Dendritic cell treated with granulocyte-macrophage colony-stimulating factor and Interleukin-4, amounts not matched to agents 40 ng/mL and 50 ng/mL, for 4 days (primary cell): ENCODE measurements around the gene KNDC1.
"Not testable (repeated sequence)": the region's sequence is repeated elsewhere in the genome, so short reads cannot be mapped to it uniquely, and the experiment has no call there.

ENCODE experiments used
- H3K27ac Mint-ChIP-seq: one replicate; pipeline ENCODE4 v1.8.0; 2022; ENCODE audit warnings: mild to moderate bottlenecking, mixed read lengths
- H3K27me3 Mint-ChIP-seq: one replicate; pipeline ENCODE4 v1.8.0; 2022; ENCODE audit warnings: mild to moderate bottlenecking, mixed read lengths
- H3K36me3 Mint-ChIP-seq: one replicate; pipeline ENCODE4 v1.8.0; 2022; ENCODE audit warnings: low read depth, mixed read lengths
- H3K4me1 Mint-ChIP-seq: one replicate; pipeline ENCODE4 v1.8.0; 2022; ENCODE audit warnings: low read depth, mixed read lengths
- H3K4me3 Mint-ChIP-seq: one replicate; pipeline ENCODE4 v1.8.0; 2022; ENCODE audit warnings: mild to moderate bottlenecking, moderate library complexity, mixed read lengths
- H3K9me3 Mint-ChIP-seq: one replicate; pipeline ENCODE4 v1.8.0; 2022; ENCODE audit warnings: mixed read lengths
- intact Hi-C: fragments of 100-400 bp; cut with micrococcal nuclease; formaldehyde crosslinking; loops from one replicate; pipeline ENCODE4 v1.15.0; 2022

Gene KNDC1

GRCh38 chr10:133159950-133160825 is at the start of gene KNDC1:
KNDC1 (plus strand) TSS chr10:133160219; CDS start chr10:133160468, 249 bp downstream.
- Mint-ChIP-seq H3K27ac (no peak within 1 kb of the TSS), H3K27me3 (peaks cover 59% of the 10 kb centered on the region), H3K4me3 (no peak within 1 kb of the TSS), H3K36me3 (no peaks in the 10 kb centered on the region), H3K4me1 (no peaks in the 10 kb centered on the region), H3K9me3 (no peaks in the 10 kb centered on the region)
- intact Hi-C loops: no loop called here

DNA sequence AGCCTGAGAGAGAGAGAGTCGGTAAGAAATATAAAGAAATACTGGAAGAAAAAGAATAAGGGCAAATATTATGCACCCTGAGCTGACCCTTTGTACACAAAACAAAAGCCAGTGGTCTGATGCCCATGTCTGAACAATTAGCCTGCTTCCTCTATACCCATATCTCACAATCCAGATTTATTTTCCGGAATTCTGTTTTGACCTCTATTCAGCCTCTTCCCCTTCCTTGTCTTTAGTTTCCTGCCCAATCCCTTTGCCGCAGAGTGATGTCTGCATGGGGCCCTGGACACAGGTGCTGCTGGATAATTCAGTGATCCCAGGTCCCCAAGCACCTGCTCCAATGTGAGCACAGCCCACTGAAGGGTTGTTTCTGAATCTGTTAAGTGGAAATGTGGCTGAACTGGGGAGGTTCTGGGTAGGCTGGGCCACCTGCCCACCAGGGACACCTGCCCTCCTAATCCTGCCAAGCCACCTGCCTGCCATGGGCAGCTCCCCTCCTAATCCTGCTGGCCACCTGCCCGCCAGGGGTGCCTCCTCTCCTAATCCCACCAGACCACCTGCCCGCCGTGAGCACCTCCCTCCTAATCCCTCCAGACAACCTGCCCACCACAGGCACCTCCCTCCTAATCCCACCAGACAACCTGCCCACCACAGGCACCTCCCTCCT is 49.3 kb upstream of the KNDC1 start:
- no peak overlapping the region for H3K27ac Mint-ChIP-seq
- no peaks in the 10 kb centered on the region for H3K36me3 Mint-ChIP-seq
- intact Hi-C loops: no loop called here
- H3K4me1 Mint-ChIP-seq: no peaks in the 10 kb centered on the region
- peaks cover 14% of the 10 kb centered on the region for H3K27me3 Mint-ChIP-seq
- H3K4me3 Mint-ChIP-seq: no peak overlapping the region
- H3K9me3 Mint-ChIP-seq: peaks cover 40% of the 10 kb centered on the region

DNA sequence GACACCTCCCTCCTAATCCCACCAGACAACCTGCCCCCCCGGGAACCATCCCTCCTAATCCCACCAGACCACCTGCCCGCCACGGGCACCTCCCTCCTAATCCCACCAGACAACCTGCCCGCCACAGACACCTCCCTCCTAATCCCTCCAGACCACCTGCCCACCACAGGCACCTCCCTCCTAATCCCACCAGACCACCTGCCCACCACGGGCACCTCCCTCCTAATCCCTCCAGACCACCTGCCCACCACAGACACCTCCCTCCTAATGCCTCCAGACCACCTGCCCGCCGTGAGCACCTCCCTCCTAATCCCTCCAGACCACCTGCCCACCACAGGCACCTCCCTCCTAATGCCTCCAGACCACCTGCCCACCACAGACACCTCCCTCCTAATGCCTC is 48.4 kb upstream of the KNDC1 start:
- H3K27me3 Mint-ChIP-seq: peaks cover 14% of the 10 kb centered on the region
- H3K36me3 Mint-ChIP-seq, H3K4me3 Mint-ChIP-seq, intact Hi-C loops, H3K27ac Mint-ChIP-seq, H3K4me1 Mint-ChIP-seq: not testable (repeated sequence)
- peaks cover 38% of the 10 kb centered on the region for H3K9me3 Mint-ChIP-seq

- H3K27me3 Mint-ChIP-seq: peaks cover 14% of the 10 kb centered on the region
- H3K27ac Mint-ChIP-seq: no peak overlapping the region
- no peak overlapping the region for H3K4me3 Mint-ChIP-seq
- H3K4me1 Mint-ChIP-seq: no peaks in the 10 kb centered on the region
- intact Hi-C loops: no loop called here
- no peaks in the 10 kb centered on the region for H3K36me3 Mint-ChIP-seq
- H3K9me3 Mint-ChIP-seq: peaks cover 26% of the 10 kb centered on the region
Observed at GRCh38 chr10:133113146-133113830, 46.7 kb upstream of the KNDC1 start.

DNA sequence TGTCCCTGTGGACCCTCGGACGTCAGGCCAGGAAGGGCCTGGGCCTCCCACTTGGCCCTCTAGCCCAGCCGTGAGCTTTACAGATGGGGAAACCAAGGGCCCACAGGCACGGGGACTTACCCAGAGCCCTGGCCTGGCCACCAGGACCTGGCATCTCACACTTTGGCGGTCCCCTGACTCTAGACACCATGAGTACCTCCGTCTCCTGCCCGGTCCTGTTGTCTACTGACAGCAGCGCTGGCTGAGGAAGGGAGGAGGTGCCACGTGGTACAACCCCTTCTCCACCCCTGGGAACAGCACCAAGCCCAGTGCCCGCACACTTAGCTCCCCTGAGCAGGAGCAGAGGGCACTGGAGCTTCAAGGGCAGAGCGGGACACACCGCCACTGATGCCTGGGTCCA is 46.2 kb upstream of the KNDC1 start:
- intact Hi-C loops: no loop called here
- Mint-ChIP-seq H3K36me3 (no peaks in the 10 kb centered on the region), H3K9me3 (peaks cover 26% of the 10 kb centered on the region), H3K4me1 (no peaks in the 10 kb centered on the region), H3K4me3 (no peak overlapping the region), H3K27ac (no peak overlapping the region), H3K27me3 (peaks cover 14% of the 10 kb centered on the region)

- Mint-ChIP-seq H3K27me3 (peaks cover 11% of the 10 kb centered on the region), H3K4me1 (no peaks in the 10 kb centered on the region), H3K27ac (no peak overlapping the region), H3K4me3 (no peak overlapping the region), H3K9me3 (peaks cover 26% of the 10 kb centered on the region), H3K36me3 (no peaks in the 10 kb centered on the region)
- intact Hi-C loops: no loop called here
Observed at GRCh38 chr10:133114251-133114650, 45.8 kb upstream of the KNDC1 start.

GRCh38 chr10:133114726-133115452 is 45.1 kb upstream of the KNDC1 start:
- Mint-ChIP-seq H3K9me3 (peaks cover 23% of the 10 kb centered on the region), H3K4me3 (no peak overlapping the region), H3K4me1 (no peaks in the 10 kb centered on the region), H3K27me3 (peaks cover 6% of the 10 kb centered on the region), H3K36me3 (no peaks in the 10 kb centered on the region), H3K27ac (no peak overlapping the region)
- intact Hi-C loops: no loop called here

GRCh38 chr10:133115453-133115842 is 44.6 kb upstream of the KNDC1 start:
- H3K27ac Mint-ChIP-seq: no peak overlapping the region
- intact Hi-C loops: no loop called here
- H3K4me3 Mint-ChIP-seq: no peak overlapping the region
- H3K4me1 Mint-ChIP-seq: no peaks in the 10 kb centered on the region
- H3K27me3 Mint-ChIP-seq: peaks cover under 1% of the 10 kb centered on the region
- H3K36me3 Mint-ChIP-seq: no peaks in the 10 kb centered on the region
- H3K9me3 Mint-ChIP-seq: peaks cover 23% of the 10 kb centered on the region

GRCh38 chr10:133115976-133116375 is 44.0 kb upstream of the KNDC1 start:
- H3K4me3 Mint-ChIP-seq: no peak overlapping the region
- no peaks in the 10 kb centered on the region for H3K36me3 Mint-ChIP-seq
- H3K9me3 Mint-ChIP-seq: peaks cover 23% of the 10 kb centered on the region
- no peaks in the 10 kb centered on the region for H3K27me3 Mint-ChIP-seq
- H3K4me1 Mint-ChIP-seq: no peaks in the 10 kb centered on the region
- no peak overlapping the region for H3K27ac Mint-ChIP-seq
- intact Hi-C loops: no loop called here

GRCh38 chr10:133116455-133116854 is 43.6 kb upstream of the KNDC1 start:
- Mint-ChIP-seq H3K36me3 (no peaks in the 10 kb centered on the region), H3K27ac (no peak overlapping the region), H3K9me3 (peaks cover 23% of the 10 kb centered on the region), H3K27me3 (no peaks in the 10 kb centered on the region), H3K4me3 (no peak overlapping the region), H3K4me1 (no peaks in the 10 kb centered on the region)
- intact Hi-C loops: no loop called here

DNA sequence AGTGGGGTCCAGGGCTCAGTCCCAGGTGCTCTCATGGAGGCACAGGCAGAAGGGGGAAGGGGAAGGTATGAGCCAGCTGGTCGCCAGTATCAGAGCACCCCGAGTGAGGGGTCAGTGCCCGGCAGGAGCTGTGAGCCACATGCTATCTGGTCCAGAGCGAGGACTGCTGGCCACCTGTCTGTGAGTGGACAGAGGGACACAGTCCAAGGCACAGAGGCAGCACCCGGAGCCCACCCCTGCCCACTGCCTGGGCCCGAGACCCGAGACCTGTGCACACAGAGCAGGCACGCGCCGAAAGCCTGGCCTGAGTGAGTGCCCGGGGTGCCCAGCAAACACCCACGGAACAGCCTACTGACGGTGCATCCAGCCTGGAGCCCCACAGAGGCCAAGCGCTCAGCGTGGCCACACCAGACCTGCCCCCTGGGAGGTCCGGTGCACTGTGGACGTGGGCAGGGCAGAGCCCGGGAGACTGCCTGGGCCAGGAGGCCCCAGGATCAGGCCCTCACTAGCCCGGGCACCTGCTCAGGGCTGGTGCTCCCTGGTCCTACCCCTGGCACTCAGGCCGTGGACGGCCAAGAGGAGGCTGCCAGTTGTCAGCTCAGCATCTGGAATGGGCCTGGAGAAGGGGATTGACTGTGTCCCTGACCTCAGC is 42.9 kb upstream of the KNDC1 start:
- no peaks in the 10 kb centered on the region for H3K36me3 Mint-ChIP-seq
- no peak overlapping the region for H3K4me3 Mint-ChIP-seq
- H3K9me3 Mint-ChIP-seq: peaks cover 22% of the 10 kb centered on the region
- no peaks in the 10 kb centered on the region for H3K27me3 Mint-ChIP-seq
- intact Hi-C loops: no loop called here
- no peak overlapping the region for H3K27ac Mint-ChIP-seq
- H3K4me1 Mint-ChIP-seq: no peaks in the 10 kb centered on the region

DNA sequence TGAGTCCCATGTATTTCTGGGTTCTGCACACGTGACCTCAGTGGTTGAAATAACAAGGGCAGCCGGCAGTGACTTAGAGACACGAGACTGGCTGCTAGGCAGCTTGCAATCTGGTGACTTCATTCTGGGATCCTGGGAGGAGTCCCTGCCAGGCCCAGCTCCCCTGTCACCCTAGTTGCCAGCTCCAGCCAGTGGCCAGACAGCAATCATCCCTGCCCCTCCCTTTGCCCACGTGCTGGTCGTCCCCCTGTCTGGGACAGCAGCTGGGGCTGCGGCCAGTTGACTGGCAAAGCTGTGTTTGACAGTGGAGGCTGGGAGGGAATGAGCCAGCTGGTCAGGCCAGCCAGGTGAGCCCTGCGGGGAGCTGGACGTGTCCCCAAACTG is 42.3 kb upstream of the KNDC1 start:
- H3K4me3 Mint-ChIP-seq: no peak overlapping the region
- peaks cover 17% of the 10 kb centered on the region for H3K9me3 Mint-ChIP-seq
- peaks cover 2% of the 10 kb centered on the region for H3K4me1 Mint-ChIP-seq
- H3K27ac Mint-ChIP-seq: no peak overlapping the region
- H3K27me3 Mint-ChIP-seq: peaks cover 3% of the 10 kb centered on the region
- intact Hi-C loops: no loop called here
- H3K36me3 Mint-ChIP-seq: no peaks in the 10 kb centered on the region

- Mint-ChIP-seq H3K27me3 (peaks cover 32% of the 10 kb centered on the region), H3K4me1 (peaks cover 10% of the 10 kb centered on the region), H3K9me3 (peaks cover 15% of the 10 kb centered on the region), H3K36me3 (no peaks in the 10 kb centered on the region), H3K4me3 (no peak overlapping the region), H3K27ac (no peak overlapping the region)
- intact Hi-C loops: no loop called here
Observed at GRCh38 chr10:133121479-133121878, 38.5 kb upstream of the KNDC1 start.
